Trophoblast cell (in vitro differentiated cells and primary cell): ENCODE results near the gene DICER1.

Experiments used
- DNase-seq, 2 donors: peaks; one replicate each; pipeline ENCODE4 v3.0.0-alpha.2; 2016
- H2AFZ ChIP-seq: 2 replicates; pipeline ENCODE4 v1.6.1; 2013; ENCODE audit warnings: low read length, moderate library complexity, mild to moderate bottlenecking; ENCODE audit not compliant: insufficient read depth, poor library complexity
- H2AK5ac ChIP-seq: 2 replicates; pipeline ENCODE4 v1.6.1; 2013; ENCODE audit warnings: mild to moderate bottlenecking, low read length
- H2BK120ac ChIP-seq: 2 replicates; pipeline ENCODE4 v1.6.1; 2013; ENCODE audit warnings: low read length, mild to moderate bottlenecking, moderate library complexity; ENCODE audit not compliant: insufficient read depth, poor library complexity
- H2BK12ac ChIP-seq: 2 replicates; pipeline ENCODE4 v1.6.1; 2013; ENCODE audit warnings: mild to moderate bottlenecking, low read length, moderate library complexity
- H2BK5ac ChIP-seq: 2 replicates; pipeline ENCODE4 v1.6.1; 2013; ENCODE audit warnings: low read length, low read depth, moderate library complexity, mild to moderate bottlenecking; ENCODE audit not compliant: poor library complexity
- H3K14ac ChIP-seq: 2 replicates; pipeline ENCODE4 v1.6.1; 2013; ENCODE audit warnings: mild to moderate bottlenecking, low read length
- H3K18ac ChIP-seq: 2 replicates; pipeline ENCODE4 v1.6.1; 2013; ENCODE audit warnings: mild to moderate bottlenecking, low read length
- H3K23ac ChIP-seq: 2 replicates; pipeline ENCODE4 v1.6.1; 2013; ENCODE audit warnings: low read length
- H3K27ac ChIP-seq: 2 replicates; pipeline ENCODE4 v1.5.1; 2013; ENCODE audit warnings: low read depth, mild to moderate bottlenecking, inconsistent platforms, low read length, moderate library complexity
- H3K27me3 ChIP-seq: 2 replicates; pipeline ENCODE4 v1.6.1; 2013; ENCODE audit warnings: inconsistent platforms, mild to moderate bottlenecking, low read length, moderate library complexity; ENCODE audit not compliant: insufficient read depth
- H3K36me3 ChIP-seq, 2 experiments: 1 replicate in 1 of 2; 2 replicates in 1 of 2; pipeline ENCODE4 v1.6.1; 2013; ENCODE audit warnings: low read length in 2 of 2, mild to moderate bottlenecking in 2 of 2, moderate library complexity in 1 of 2; ENCODE audit not compliant: insufficient read depth in 2 of 2, control insufficient read depth in 1 of 2
- H3K4ac ChIP-seq: 2 replicates; pipeline ENCODE4 v1.6.1; 2013; ENCODE audit warnings: low read depth, mild to moderate bottlenecking, low read length, moderate library complexity
- H3K4me1 ChIP-seq, 2 experiments: 1 replicate in 1 of 2; 2 replicates in 1 of 2; pipeline ENCODE4 v1.6.1; 2013; ENCODE audit warnings: low read length in 2 of 2, mild to moderate bottlenecking in 2 of 2, moderate library complexity in 1 of 2; ENCODE audit not compliant: insufficient read depth in 2 of 2, control insufficient read depth in 1 of 2
- H3K4me2 ChIP-seq: 2 replicates; pipeline ENCODE4 v1.6.1; 2013; ENCODE audit warnings: inconsistent platforms, mild to moderate bottlenecking, low read length, moderate library complexity
- H3K4me3 ChIP-seq: 2 replicates; pipeline ENCODE4 v1.5.1; 2013; ENCODE audit warnings: mild to moderate bottlenecking, low read depth, low read length, inconsistent platforms
- H3K79me1 ChIP-seq: one replicate; pipeline ENCODE4 v1.6.1; 2013; ENCODE audit warnings: low read length
- H3K79me2 ChIP-seq: 2 replicates; pipeline ENCODE4 v1.6.1; 2013; ENCODE audit warnings: low read length, mild to moderate bottlenecking; ENCODE audit not compliant: control insufficient read depth, insufficient read depth, poor library complexity
- H3K9ac ChIP-seq: 2 replicates; pipeline ENCODE4 v1.6.1; 2013; ENCODE audit warnings: mild to moderate bottlenecking, low read length
- H3K9me3 ChIP-seq: 2 replicates; pipeline ENCODE4 v1.6.1; 2013; ENCODE audit warnings: low read depth, mild to moderate bottlenecking, control low read depth, inconsistent platforms, low read length; ENCODE audit not compliant: insufficient read depth
- H4K12ac ChIP-seq: 2 replicates; pipeline ENCODE4 v1.6.1; 2013; ENCODE audit warnings: low read depth, mild to moderate bottlenecking, low read length, moderate library complexity
- H4K8ac ChIP-seq: 2 replicates; pipeline ENCODE4 v1.6.1; 2013; ENCODE audit warnings: low read depth, mild to moderate bottlenecking, low read length, moderate library complexity
- H4K91ac ChIP-seq: one replicate; pipeline ENCODE4 v1.6.1; 2013; ENCODE audit warnings: low read depth, mild to moderate bottlenecking, low read length, moderate library complexity
- WGBS: extraction: QIAGEN DNeasy Blood & Tissue Kit; methylation state at CpG from one replicate; pipeline ENCODE4 v1.1.7; 2013; ENCODE audit warnings: missing lambda C conversion rate; ENCODE audit not compliant: insufficient read length, insufficient coverage; ENCODE audit errors: extremely low coverage; 5-methylcytosine and 5-hydroxymethylcytosine counted together

Gene DICER1

DNA sequence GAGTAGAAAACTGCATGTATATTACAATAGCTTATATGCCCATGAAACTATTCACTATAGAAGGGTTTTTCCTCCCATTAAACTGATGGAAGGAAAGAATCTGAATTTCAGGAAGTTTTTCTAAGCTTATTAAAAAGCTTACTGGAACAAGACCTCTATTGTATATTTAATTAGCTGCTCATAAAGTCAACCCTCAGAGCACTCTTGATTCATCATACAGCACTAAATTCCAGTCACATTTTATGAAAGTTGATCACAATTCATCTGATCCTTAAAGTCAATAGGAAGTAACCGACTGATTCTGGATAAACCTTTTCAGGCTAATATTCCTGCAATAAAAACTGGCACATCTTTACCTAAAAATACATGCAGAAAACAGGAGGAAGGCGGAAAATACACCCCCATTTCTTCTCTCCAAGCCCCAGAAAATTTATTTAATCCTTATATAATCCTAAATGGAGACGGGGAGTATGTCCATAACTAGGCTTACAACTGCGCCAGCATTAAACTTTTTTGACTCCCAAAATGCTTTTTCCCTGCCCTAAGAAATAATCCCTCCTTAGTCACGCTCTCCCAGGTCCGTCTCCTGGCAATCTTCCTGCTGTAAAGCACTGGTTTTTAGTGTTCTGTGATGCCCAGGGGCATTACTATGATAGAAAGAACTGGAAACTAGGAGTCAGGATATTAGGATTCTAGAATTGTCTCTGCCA, 35.3 kb downstream of the DICER1 start:
- Histone ChIP-seq H3K4me3 (no peak overlapping the region), H2BK12ac (no peak overlapping the region), H4K12ac (no peak overlapping the region), H3K4ac (no peak overlapping the region), H3K23ac (no peak overlapping the region), H3K9ac (no peak overlapping the region), H2AK5ac (no peak overlapping the region), H2BK5ac (no peak overlapping the region), H3K4me1 (no peaks in the 10 kb centered on the region), H3K18ac (no peak overlapping the region), H4K91ac (no peak overlapping the region), H3K14ac (no peak overlapping the region), H2BK120ac (no peak overlapping the region), H3K79me2 (no peaks in the 10 kb centered on the region), H3K36me3 (peaks cover 2 to 13% of the 10 kb centered on the region in 2 experiments), H3K79me1 (no peaks in the 10 kb centered on the region), H3K27ac (no peak overlapping the region), H3K4me2 (no peak overlapping the region), H2AFZ (no peak overlapping the region), H3K9me3 (no peaks in the 10 kb centered on the region), H4K8ac (no peak overlapping the region), H3K27me3 (no peaks in the 10 kb centered on the region)
- no peak for DNase-seq
- whole genome bisulfite sequencing, result no CpG with 5 or more reads among the region's 6 CpGs

DNA sequence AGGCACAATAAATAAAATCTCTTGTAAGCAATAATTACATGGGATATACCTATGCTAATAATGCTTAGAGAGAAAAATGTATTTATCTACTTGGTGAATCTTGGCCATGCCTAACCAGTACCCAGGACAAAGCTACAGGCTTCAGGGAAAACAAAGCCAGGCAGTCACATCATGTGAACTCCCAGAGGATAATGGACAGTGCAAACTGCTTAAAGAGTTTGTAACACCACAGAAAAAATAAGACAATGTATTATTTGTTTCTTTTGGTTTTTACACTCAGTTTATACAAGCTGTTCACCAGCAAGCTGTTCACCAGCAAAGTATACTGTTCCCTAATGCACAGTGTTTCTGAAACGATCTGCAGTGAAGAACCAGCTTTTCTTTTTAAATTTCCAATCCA, 38.0 kb downstream of the DICER1 start:
- WGBS, result no CpG with 5 or more reads among the region's 1 CpG
- Histone ChIP-seq H3K27ac (no peak overlapping the region), H4K91ac (no peak overlapping the region), H3K4me1 (no peaks in the 10 kb centered on the region), H3K36me3 (peaks cover 4 to 18% of the 10 kb centered on the region in 2 experiments), H2BK5ac (no peak overlapping the region), H3K9ac (no peak overlapping the region), H3K27me3 (no peaks in the 10 kb centered on the region), H3K23ac (no peak overlapping the region), H4K12ac (no peak overlapping the region), H4K8ac (no peak overlapping the region), H2BK12ac (no peak overlapping the region), H3K18ac (no peak overlapping the region), H3K4me3 (no peak overlapping the region), H2AK5ac (no peak overlapping the region), H3K79me1 (no peaks in the 10 kb centered on the region), H3K4ac (no peak overlapping the region), H2AFZ (no peak overlapping the region), H3K14ac (no peak overlapping the region), H3K9me3 (no peaks in the 10 kb centered on the region), H3K79me2 (no peaks in the 10 kb centered on the region), H3K4me2 (no peak overlapping the region), H2BK120ac (no peak overlapping the region)
- no peak for DNase-seq

DNA sequence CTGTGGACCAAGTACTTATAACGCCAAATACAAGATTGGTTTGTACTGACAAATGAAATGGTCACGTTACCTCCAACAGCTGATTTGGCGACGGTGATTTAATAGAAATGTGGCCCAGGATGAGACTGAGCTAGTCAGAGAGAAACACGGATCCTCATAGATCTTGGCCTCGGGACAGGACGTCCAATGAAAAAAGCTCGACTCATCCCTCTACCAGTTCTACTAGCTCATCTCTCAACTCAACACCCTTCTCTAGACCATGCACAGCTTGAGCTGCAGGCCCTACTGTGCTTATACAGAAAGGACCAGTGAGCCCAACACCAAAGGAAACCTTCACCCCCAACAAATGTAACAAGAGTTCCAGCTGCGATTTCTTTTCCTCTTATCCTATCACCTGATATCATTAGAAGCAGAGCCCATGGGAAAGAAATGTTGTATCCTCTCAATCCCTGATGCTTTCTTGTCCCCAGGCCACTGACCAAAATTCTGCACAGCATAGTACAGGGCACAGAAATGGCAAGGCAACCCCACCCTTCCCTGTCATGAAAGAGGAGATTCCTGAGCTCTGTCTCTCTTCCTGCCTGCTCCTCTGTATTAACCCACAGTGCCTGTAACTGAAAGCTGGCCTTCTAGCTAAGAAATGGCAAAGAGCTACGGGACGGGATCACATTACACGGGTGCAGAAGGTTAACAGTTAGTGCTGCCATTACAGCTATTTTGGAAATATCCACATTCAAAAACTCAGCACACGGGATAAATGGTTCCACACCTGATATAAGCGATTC, 39.2 kb downstream of the DICER1 start:
- H3K27ac ChIP-seq, result no peak overlapping the region
- H3K18ac ChIP-seq, result peak overlapping the region; percentile 55
- H2BK5ac ChIP-seq, result no peak overlapping the region
- no peak overlapping the region for H4K12ac ChIP-seq
- no peak overlapping the region for H2BK12ac ChIP-seq
- H3K36me3 ChIP-seq, result peaks cover 2 to 15% of the 10 kb centered on the region in 2 experiments
- no peak overlapping the region for H3K4me2 ChIP-seq
- H2AFZ ChIP-seq, result no peak overlapping the region
- no peak overlapping the region for H3K4ac ChIP-seq
- no peak overlapping the region for H2BK120ac ChIP-seq
- no peak overlapping the region for H4K91ac ChIP-seq
- no peaks in the 10 kb centered on the region for H3K79me2 ChIP-seq
- DNase-seq, result no peak
- H3K23ac ChIP-seq, result no peak overlapping the region
- no peak overlapping the region for H2AK5ac ChIP-seq
- H3K4me1 ChIP-seq, result no peaks in the 10 kb centered on the region
- H3K9me3 ChIP-seq, result no peaks in the 10 kb centered on the region
- no peak overlapping the region for H3K9ac ChIP-seq
- no peaks in the 10 kb centered on the region for H3K79me1 ChIP-seq
- H3K14ac ChIP-seq, result no peak overlapping the region
- no CpG with 5 or more reads among the region's 14 CpGs for WGBS
- no peak overlapping the region for H4K8ac ChIP-seq
- H3K4me3 ChIP-seq, result no peak overlapping the region
- no peaks in the 10 kb centered on the region for H3K27me3 ChIP-seq

DNA sequence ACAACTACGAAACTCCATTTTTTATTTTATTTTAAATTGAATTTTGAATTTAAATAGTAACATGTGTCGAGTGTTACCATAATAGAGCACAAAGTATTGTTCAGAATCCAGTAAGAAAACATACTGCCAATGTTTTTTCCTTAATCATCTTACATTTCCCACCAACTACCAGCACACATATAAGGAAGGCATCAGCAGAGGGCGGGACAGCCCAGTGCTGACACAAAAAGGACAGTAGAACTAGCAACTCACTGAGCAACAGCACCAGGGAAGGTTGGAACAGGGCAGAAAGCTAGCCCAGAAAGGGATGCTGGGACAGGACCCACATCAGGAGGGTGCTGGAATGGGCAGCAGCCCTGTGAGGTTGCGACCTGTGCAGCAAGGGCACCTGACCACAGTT, 43.9 kb downstream of the DICER1 start:
- WGBS, result no CpG with 5 or more reads among the region's 4 CpGs
- H2BK5ac ChIP-seq, result no peak overlapping the region
- no peak overlapping the region for H2BK12ac ChIP-seq

More for the DNA sequence above, 43.9 kb downstream of the DICER1 start:
- H4K91ac ChIP-seq, result no peak overlapping the region
- no peak overlapping the region for H3K4me2 ChIP-seq
- H3K14ac ChIP-seq, result no peak overlapping the region
- no peak overlapping the region for H2BK120ac ChIP-seq
- H3K27me3 ChIP-seq, result no peaks in the 10 kb centered on the region
- H3K79me2 ChIP-seq, result no peaks in the 10 kb centered on the region
- H3K4me3 ChIP-seq, result no peak overlapping the region
- H3K18ac ChIP-seq, result no peak overlapping the region
- no peak overlapping the region for H2AFZ ChIP-seq
- no peak overlapping the region for H4K12ac ChIP-seq
- no peaks in the 10 kb centered on the region for H3K79me1 ChIP-seq
- H3K36me3 ChIP-seq, result peaks cover 6 to 22% of the 10 kb centered on the region in 2 experiments
- no peaks in the 10 kb centered on the region for H3K4me1 ChIP-seq
- no peak overlapping the region for H3K9ac ChIP-seq
- no peak for DNase-seq
- no peak overlapping the region for H3K23ac ChIP-seq
- H3K27ac ChIP-seq, result no peak overlapping the region
- no peaks in the 10 kb centered on the region for H3K9me3 ChIP-seq
- H3K4ac ChIP-seq, result no peak overlapping the region
- no peak overlapping the region for H4K8ac ChIP-seq
- H2AK5ac ChIP-seq, result no peak overlapping the region
